GM19043 (cell line): ENCODE measurements around the gene SVOPL.

Experiments
- ATAC-seq: cut with Tn5 transposase; IDR thresholded peaks from one replicate; pipeline ENCODE4 v1.9.1; 2021; ENCODE audit warnings: low read depth; ENCODE audit not compliant: unreplicated experiment

SVOPL gene

DNA sequence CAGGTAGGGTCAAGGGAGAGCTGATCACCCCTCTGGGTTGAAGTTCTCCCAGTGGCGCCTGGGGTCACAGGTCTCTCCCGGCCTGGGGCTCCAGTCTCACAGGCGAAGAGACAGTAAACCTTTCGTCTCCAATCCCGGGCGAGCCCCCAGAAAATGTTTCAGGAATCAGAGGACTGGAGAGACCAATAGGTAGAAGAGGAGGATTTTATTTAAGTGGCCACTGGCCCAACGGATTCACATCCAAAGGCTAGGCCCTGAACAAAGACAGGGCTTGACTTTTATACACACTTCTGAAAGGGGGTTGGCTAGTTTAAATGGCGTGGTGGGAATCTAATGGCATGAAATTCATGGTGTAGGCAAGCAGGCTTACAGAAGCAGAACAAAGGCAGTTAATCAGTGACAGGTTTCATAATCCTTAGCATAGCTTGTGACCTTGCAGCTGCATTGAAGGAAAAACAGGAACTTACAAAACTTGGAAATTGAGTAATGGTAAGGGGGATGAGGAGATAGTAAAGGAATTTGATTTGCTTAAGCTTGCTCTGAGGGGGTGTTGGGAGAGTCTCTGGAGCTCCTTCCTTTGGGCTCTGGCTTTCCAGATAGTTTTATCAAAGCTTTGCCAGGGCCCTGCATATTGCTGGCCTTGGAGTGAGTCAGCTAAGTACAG, 135.6 kb downstream of the SVOPL start:
- no peak for ATAC-seq

DNA sequence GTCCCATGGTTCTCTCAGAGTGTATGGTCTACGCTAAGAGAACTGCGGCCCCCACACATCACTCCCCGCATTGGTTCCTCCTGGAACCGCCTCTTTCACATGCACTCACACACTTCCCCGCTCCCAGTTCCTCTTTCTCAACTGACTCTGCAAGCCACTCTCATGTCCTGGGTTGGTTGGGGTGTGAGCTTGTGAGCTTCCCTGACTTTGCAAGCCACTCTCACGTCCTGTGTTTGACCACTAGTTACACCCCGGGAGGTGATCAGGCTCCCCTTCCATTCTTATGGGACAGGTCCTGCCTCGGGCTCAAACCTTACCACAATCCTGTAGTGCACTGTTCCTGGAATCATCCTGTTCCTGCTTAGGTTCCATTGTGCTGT, 136.1 kb downstream of the SVOPL start:
- no peak for ATAC-seq

DNA sequence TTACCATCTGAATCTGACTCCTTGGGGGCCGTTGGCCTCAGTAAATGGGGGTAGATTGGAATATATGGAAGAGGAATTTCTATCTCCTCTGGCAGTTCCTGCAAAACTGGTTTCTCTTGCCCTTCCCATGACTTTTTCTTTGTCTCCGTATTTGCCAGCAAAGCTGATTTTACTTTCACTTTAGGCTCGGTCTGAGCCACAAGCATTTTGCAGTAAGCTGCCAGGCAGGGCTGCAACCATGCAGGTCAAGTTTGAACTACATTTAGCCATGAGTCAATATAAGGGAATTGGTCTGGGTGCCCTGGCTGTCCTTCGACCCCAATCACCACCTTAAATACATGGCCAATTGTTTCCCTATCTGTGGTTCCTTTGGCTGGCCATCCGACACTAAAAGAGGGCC, 136.8 kb downstream of the SVOPL start:
- no peak for ATAC-seq

DNA sequence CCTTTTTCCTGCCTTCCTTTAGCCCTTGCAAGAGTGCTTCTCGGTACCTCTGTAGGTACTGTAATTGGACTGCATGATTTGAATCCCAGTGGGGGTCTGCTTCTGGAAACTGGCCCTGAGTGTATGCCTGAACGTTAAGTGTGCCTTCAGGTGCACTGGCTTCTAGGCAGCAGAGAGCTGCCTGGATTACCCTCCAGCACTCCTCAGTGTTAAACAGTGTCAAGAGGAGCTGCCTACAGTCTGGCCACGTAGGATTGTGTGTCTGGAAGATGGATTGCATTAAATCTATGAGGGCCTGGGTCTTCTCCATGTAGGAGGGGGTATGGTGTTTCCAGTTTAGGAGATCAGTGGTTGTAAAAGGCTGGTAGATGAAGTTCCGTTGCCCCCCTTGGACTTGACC, 137.4 kb downstream of the SVOPL start:
- no peak for ATAC-seq

DNA sequence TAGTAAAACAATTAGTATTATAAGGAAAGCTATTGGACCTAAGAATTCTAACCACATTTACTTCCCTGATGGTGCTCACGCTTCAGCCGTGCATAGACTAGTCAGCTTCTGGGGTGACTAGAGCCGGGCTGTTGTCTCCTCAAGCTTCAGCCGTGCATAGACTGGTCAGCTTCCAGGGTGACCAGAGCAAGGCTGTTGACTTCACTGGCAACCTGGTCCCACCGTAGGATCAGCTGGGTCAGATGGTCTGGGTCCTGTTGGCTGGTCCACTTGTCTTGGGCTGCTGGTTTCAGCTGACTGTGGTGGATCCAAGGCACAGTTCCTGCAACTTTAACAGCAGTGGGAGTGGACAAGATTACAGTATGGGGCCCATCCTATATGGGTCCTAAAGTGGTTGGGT, 141.7 kb downstream of the SVOPL start:
- no peak for ATAC-seq

DNA sequence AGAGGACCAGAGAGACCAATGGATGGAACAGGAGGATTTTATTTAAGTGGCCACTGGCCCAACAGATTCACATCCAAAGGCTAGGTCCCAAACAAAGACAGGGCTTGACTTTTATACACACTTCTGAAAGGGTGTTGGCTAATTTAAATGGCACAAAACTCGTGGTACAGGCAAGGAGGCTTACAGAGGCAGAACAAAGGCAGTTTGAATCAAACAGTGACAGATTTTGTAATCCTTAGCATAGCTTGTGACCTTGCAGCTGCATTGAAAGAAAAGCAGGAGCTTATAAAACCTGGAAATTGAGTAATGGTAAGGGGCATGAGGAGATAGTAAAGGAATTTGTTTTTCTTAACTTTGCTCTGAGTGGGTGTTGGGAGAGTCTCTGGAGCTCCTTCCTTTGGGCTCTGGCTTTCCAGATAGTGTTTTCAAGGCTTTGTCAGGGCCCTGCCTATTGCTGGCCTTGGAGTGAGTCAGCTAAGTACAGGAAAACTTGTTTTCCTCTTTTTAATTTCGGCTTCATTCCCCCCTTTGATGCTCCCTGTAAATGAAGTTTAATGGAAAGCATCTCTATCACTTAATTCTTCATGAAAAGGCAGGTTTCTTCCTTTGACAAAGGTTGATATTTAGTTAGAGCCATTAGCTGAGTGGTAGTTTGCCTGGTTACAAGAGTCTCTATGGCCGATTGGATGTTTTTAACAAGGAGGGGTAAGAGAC, 144.2 kb downstream of the SVOPL start:
- ATAC-seq, result no peak

DNA sequence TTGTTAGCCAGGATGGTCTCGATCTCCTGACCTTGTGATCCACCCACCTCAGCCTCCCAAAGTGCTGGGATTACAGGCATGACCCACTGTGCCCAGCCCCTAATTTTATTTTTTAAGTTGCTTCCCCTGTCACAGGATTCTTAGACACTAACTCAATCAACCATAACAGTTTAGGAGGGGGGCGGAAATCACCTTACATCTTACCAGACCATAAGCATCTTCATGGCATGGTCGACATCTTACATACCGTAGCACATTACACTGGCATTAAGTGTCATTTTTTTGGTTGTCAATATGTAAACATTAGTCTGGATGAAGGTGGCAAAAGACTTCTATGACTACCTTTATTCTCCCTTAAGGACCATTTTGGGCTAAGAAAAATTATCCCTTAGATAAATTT, 145.5 kb downstream of the SVOPL start:
- no peak for ATAC-seq

DNA sequence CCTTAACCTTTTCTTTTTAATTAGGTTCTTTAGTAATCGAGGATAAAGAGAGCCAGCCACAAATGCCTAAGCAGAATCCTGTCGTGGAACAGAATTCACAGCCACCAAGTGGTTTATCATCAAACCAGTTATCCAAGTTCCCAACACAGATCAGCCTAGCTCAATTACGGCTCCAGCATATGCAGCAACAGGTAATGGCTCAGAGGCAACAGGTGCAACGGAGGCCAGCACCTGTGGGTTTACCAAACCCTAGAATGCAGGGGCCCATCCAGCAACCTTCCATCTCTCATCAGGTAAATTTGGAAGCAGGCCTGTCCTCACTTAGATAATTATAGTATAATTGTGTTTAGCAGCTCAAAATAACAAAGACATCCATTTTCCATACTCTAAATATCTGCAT, 146.5 kb downstream of the SVOPL start:
- no peak for ATAC-seq

DNA sequence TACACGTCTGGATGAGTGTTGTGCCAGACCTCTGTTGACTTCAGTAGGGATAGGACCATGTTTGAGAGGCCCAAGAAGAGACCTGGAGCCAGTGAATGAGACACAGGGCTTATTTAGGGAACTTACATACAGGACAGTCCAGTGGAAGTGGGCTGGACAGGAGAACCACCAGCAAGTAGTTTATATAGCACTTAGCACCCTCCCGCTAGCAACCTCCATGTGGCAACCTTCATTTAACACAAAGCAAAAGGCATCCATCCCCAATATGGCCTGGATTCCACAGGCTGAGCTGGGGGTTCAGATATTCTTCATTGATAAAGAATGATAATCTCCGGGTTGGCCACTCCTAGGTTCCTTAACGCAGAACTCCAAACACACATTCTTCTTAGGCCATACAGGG, 147.4 kb downstream of the SVOPL start:
- ATAC-seq, result no peak

DNA sequence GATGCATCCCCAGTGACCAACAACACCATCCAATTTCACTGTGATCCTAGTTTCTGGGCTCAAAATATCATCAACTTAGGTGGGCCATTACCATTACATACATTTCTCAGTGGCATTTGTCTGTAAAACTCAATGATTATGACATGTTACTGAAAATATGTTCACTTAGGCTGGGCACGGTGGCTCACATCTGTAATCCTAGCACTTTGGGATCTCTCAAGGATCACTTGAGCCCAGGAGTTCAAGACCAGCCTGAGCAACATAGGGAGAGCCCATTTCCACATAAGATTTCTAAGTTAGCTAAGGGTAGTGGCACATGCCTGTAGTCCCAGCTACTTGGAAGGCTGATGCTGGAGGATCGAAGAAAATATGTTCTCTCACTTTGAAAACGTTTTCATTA, 150.1 kb downstream of the SVOPL start:
- no peak for ATAC-seq

DNA sequence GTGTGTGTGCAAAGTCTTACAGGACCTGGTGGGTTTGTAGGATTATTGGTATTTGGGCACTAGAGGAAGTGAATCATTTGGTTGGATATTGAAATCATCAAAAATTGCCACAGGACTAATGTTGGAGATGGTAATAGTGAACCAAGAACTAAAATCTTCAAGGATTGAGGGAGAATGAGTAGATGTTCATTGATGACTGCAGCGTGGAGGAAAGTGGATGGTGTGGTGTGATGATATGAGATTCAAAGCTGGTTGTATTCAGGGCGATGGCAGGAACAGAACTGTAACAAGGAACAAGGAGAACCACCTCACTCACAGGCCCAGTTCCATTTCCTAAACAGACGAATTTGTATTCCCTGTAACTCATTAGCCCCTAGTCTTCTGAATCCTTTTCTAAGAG, 150.8 kb downstream of the SVOPL start:
- ATAC-seq, result no peak

DNA sequence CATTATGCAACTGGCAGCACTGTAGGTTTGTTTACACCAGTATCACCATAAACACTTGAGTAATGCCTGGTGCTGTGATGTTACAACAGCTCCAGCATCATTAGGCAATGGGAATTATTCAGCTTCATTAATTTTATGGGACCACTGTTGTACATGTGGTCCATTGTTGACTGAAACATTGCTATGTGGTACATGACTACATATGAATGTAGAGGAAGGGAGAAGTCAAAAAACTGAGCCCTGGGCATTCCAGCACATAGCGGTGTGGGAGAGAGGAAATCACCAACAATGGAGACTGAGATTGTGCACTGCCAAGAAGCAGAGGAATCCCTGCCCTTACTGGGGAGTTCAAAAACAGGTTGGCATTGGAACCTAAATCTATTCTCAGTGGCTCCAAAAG, 152.1 kb downstream of the SVOPL start:
- no peak for ATAC-seq

DNA sequence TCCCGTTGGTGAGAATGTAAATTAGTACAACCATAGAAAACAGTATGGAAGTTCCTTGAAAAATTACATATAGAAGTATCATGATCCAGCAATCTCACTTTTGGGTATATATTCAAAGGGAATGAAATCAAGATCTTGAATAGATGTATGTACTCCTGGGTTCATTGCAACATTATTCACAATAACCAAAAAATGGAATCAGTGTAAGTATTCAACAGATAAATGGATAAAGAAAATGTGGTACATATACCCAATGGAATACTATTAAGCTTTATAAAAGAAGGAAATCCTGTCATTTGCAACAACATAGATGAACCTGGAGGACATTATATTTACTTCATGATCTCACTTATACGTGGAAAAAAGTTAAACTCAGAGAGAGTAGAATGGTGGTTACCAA, 154.3 kb downstream of the SVOPL start:
- no peak for ATAC-seq

DNA sequence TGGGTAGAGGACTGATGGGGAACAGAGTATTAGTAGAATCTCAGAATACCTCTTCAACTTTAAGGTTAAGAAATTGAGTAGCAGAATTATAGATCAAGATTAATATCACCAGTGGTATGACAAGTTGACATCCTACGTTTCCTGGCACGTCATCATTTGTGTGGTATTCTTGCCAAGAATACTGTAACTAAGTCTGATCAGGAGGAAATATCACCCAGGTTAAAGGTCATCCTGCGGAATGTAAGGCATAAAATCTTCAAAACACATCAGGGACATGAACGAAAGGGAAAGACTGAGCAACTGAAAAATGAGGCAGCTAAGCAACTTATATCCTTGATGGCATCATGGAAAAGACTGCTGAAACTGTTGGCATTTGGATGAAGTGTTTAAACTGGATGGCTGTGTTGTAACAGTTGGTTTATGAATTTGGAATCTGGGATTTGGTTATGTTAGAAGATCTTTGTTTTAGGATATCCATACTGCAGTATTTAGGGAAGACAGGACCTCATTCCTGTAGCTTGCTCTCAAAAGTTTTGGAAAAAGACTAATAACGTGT, 155.0 kb downstream of the SVOPL start:
- ATAC-seq, result no peak

DNA sequence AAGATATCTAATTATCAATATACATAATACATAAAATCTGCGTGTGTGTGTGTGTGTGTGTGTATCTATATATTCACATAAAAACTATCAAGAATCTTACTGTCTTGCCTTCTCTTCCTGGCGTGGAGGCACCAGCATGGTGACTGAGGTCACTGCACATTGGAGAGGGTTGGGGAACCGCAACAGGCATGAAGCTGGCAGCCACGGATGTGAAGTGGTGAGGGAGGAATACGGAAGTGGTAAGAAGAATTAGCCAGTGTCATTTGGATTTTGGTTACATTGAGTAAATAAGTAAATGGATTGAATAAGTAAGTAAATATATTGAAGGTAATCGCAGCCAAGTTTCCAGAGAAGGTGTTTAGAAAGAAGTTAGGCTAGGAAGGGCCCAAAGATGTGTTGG, 156.0 kb downstream of the SVOPL start:
- no peak for ATAC-seq
